Erythroblast (primary cell): ENCODE data around the gene SAYSD1.

Experiments
- GATA1 ChIP-seq: IDR thresholded peaks from 2 replicates; pipeline ENCODE4 v1.6.1; 2011; ENCODE audit warnings: low read depth, mild to moderate bottlenecking, control low read depth, low read length, moderate library complexity
- POLR2A ChIP-seq: IDR thresholded peaks from 2 replicates; pipeline ENCODE4 v1.6.1; 2011; ENCODE audit warnings: mild to moderate bottlenecking, low read length

DNA sequence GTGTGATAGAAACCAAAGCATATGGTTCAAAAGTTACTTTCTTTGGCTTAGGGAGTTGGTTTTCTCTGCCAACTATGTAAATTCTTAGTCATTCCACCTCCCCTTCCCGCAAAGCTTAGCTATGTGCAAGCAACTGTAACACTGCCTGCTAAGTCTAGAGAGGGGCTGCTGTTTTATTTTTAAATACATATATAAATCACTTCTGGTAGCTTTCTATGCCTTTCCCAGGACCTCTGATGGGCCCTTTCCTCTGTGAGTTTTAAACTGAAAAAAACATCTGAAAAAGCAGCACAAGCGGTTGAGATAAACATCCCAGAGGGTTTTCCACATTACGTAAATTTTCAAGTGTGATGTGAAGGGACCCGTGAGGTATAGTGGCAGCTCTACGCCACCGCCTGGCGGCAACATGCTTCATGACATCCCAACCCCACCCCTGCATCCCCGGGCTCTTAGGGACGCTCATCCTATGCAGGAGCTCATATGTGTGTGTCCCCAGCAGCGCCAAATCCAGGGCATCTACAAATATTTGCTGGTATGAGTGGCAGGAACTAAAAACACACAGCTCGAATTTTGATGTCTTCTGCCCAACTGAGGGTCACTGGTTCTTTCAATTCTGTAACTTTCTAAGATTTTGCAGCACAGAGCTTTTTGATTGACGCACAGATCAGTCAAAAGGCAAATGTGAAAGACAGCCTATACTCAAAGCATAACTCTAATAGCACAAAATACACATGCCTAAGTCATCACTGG, 12.7 kb downstream of the SAYSD1 start:
- TF ChIP-seq POLR2A (no peak), GATA1 (no peak)
